ENCODE data around the gene POPDC3.
"Not testable (repeated sequence)": the region's sequence is repeated elsewhere in the genome, so short reads cannot be mapped to it uniquely, and the experiment has no call there.

Gene POPDC3, protein sequence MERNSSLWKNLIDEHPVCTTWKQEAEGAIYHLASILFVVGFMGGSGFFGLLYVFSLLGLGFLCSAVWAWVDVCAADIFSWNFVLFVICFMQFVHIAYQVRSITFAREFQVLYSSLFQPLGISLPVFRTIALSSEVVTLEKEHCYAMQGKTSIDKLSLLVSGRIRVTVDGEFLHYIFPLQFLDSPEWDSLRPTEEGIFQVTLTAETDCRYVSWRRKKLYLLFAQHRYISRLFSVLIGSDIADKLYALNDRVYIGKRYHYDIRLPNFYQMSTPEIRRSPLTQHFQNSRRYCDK

DNA sequence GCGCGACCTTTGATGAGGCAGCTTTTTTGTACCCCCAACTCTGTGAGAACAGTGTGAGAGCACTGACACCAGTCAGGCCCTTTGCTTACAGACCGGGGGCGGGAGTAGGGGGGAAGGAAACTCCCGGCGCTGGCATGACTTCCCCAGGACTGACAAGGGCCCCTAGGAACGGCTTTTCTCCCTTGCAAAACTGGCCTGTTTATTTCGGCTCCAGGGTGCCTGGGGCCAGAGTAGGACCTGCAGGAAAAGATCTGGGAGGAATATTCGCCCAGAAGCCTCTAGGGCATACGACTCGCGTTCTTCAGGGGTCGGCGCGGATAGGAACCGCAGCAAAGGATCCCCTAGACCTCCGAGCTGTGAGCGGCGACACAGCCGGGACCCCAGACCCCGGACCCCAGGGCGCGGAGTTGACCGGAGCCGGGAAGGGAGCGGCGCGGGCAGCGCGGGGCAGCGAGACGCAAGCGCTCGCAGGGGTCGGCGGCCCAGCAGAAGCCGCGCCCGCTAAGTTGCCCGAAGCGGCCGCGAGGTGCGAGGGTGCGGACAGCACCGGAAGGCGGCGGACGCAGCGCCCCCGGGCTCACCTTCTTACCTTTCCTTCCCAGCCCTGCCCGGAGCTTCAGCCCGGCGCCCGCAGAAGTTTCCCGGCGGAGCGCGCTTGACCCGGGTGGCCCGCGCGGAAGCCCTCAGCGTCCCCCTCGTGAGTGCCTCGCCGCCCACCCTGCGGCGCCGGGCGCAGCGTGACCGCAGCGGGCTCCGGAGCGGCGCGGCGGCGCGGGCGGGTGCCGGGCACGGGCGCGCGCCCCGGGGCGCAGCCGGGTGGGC is at the start of gene POPDC3:
Gene POPDC3 (minus strand): TSS at position 771 of the 822 bp plus-strand sequence. CDS start 18,105 bp downstream, outside the sequence.
- peak; percentile 6 for DNase-seq

- no peak for DNase-seq
These were observed 47.5 kb upstream of the POPDC3 start for GRCh38 chr6:105227295-105227767.

- no peak for DNase-seq
These were observed 46.9 kb upstream of the POPDC3 start for GRCh38 chr6:105226598-105227294.

DNA sequence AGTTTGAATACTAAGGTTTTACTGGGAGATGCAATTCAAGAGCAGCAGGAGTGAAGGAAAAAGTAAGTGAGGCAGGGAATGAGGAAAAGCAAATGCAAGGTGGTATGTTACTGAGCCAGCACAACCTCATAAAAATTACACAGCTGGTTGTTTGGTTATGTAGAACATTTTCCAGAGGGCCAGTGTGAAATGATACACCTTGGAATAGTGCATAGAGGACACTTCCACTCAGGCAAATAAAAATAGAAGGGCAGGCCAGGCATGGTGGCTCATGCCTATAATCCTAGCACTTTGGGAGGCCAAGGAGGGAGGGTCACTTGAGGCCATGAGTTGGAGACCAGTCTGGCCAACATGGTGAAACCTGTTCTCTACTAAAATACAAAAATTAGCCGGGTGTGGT is 43.4 kb upstream of the POPDC3 start:
- no peak for DNase-seq

DNA sequence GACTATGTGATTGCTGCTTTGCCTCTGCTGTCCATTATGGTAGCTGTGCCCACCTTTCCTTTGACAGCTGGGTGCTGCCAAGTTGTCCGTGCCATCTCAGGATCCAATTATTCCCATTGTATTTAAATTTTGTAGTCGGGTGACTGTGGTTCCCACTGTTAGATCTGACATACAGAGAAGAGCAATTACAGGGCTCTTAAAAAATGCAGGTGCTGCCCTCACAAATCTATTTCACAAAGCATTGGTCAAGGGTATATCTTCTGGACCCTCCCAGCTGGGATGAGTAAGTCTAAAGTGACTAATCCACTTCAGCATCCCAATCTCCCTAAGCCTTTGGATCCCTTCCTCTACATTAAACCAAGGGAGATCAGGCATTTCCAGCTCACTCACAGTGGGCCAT is 41.4 kb upstream of the POPDC3 start:
- not testable (repeated sequence) for DNase-seq

GRCh38 chr6:105220186-105220585 is 40.4 kb upstream of the POPDC3 start:
- no peak for DNase-seq

- not testable (repeated sequence) for DNase-seq
These were observed 39.4 kb upstream of the POPDC3 start for GRCh38 chr6:105219218-105219617.

DNA sequence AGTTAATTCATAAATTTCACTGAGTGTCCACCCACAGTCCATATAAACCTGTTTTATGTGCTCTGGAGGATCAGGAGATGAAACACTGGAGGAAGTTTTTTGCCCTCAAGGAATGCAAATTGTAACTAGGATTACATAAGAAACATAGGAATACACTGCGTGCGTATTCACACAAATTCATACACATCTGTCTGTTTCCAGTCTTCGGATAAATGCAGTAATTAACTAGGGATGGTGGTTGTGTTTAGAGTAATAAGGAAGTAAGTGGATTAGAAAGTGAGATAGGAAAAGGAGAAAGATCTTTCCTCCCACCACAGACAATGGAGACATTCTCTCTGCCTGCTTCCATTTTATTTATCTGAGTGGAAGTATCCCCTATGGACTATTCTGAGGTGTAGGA is 35.7 kb upstream of the POPDC3 start:
- DNase-seq = peak; percentile 57

- no peak for DNase-seq
These were observed 34.9 kb upstream of the POPDC3 start for GRCh38 chr6:105214668-105215067.

DNA sequence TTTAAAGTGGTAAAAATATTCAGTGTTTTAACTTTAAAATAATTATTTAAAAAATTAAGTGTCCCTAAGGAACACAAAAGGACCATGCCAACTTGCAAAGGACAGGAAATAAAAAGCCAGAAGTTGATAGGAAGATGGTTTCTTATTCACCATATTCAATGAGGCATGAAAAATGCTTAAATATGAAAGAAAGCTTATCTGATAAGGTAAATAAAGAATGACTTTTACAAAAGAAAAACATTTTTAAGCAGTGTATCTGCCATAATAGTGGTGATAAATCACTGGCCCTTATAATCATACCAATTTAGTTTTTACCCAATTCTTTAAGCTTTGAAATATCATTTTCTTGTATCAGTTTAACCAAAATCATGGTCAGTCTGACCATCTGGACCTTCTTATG is 33.5 kb upstream of the POPDC3 start:
- no peak for DNase-seq

DNA sequence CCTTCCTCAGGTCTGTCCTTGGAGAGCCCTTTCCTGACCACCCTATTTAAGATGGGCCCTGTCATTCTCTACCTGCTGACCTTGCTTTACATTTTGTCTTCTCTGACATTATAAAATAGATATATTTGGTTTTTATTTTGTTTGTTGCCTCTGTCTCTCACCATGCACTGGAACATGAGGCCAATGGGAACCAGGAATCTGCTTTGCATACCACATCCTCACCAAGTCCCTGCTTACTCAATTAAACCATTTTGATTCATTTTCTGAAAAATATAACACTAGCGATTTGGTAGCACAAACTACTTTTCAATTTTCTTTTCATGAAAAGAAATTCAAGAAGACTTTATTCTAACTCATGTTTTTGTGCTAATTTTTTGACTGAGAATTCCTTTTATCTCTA is 32.8 kb upstream of the POPDC3 start:
- DNase-seq = no peak

- no peak for DNase-seq
These were observed 32.0 kb upstream of the POPDC3 start for GRCh38 chr6:105211831-105212230.

DNA sequence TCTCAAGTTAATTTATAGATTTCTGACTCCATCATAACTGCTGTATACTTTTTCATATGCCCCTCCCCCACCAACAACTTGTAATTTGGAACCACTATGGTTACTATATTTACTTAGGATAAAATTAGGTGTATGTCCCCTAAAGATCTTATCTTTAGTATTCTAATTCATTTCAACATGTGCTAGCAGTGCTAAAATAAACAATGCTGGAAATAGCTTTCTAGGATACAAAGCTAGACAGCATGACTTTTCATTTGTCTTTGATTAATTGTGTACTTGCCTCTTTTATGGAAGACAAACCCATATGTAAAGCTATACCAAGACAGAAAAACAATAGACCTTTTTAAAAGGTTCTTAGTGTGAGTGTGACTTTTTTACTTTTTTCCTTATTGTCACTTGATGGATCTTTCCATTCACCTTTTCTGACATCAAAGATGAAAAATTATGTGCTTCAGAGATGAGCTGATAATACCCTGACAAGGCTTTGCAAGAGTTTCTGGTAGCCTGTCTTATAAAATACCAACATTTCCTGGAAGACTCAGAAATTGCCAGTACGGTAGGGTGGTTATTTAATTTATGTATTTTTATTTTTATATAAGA is 31.2 kb upstream of the POPDC3 start:
- DNase-seq = peak; percentile 40

- no peak for DNase-seq
These were observed 30.3 kb upstream of the POPDC3 start for GRCh38 chr6:105209950-105210706.

- no peak for DNase-seq
These were observed 27.9 kb upstream of the POPDC3 start for GRCh38 chr6:105207524-105208269.

GRCh38 chr6:105204768-105205167 is 25.0 kb upstream of the POPDC3 start:
- DNase-seq = no peak

DNA sequence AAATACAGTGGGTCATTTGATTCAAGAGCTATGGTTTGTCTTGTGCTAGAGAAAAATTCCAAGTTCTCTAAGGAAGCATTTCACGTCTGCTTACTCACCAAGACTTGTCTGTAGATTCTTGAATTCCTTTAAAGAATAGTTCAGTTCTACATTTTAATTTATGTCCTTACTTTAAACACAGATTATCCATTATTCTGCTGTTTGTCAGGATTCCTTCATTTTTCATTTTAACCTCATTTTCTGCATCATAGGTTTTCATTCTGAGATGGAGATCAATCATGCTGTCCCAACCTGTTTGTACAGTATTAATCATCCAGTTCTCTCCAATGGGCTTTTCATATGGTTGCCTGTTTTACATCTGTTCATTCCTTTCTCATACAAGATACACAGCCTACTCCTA is 24.5 kb upstream of the POPDC3 start:
- DNase-seq = no peak

DNA sequence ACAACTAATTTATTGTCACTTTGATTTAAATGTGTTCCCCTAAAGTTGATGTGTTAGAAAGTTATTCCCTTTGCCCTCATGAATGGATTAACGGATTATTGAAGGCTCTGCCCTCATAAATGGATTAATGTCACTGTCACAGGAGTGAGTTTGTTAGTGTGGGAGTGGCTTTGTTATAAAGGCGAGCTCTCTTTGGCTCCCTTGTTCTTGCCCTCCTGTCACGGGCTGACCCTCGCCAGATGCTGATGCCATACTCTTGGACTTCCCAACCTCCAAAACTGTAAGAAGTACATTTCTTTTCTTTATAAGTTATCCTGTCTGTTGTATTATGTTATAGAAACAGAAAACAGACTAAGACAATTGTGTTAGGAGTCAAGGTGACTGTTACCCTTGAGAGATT is 22.7 kb upstream of the POPDC3 start:
- DNase-seq = no peak

DNA sequence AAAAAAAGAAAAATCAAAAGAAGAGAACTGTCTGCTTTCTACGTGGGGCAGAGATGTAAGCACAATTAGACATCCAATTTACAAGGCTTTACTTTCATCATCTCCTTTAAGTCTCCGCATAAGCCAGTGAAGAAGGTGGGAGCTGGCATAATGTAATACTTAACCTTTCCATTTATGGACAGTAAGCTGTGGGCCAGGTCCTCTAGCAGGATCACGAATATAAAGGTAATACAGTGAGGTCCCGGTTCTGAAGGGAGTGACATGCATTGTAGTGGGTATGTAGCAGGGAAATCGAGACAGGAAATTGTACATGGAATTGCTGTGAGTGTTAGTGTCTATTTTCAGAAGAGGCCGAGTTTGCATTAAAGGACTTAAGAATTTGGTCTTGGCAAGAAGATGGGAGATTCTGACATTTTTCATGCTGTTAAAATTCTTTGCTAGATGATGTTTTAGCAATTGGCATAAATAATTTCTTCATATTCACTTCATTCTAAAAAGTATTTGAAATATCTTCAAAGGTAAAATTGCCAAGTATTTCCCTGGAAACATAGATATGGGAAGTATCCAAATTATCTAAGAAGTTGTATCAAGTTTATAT is 20.4 kb upstream of the POPDC3 start:
- DNase-seq = no peak

- DNase-seq = no peak
These were observed 19.9 kb upstream of the POPDC3 start for GRCh38 chr6:105199711-105200110.

- DNase-seq = no peak
These were observed 16.3 kb upstream of the POPDC3 start for GRCh38 chr6:105196076-105196475.
